Mesendoderm (in vitro differentiated cells): ENCODE results near the gene TAGLN.

Source experiments
- DNase-seq: peaks from one replicate; pipeline ENCODE4 v3.0.0; 2013
- H2AK5ac ChIP-seq: 2 replicates; pipeline ENCODE4 v1.6.1; 2013; ENCODE audit warnings: low read length, inconsistent platforms
- H2BK120ac ChIP-seq: 2 replicates; pipeline ENCODE4 v1.6.1; 2013; ENCODE audit warnings: low read depth, mild to moderate bottlenecking, low read length, moderate library complexity, mixed read lengths
- H2BK15ac ChIP-seq: replicated peaks from 2 replicates; pipeline ENCODE4 v1.6.1; 2013; ENCODE audit warnings: low read depth, mild to moderate bottlenecking, moderate library complexity
- H2BK5ac ChIP-seq: 2 replicates; pipeline ENCODE4 v1.6.1; 2013; ENCODE audit warnings: low read length, inconsistent platforms
- H3K18ac ChIP-seq: 2 replicates; pipeline ENCODE4 v1.6.1; 2013; ENCODE audit warnings: mild to moderate bottlenecking, low read length, mixed read lengths
- H3K23ac ChIP-seq: one replicate; pipeline ENCODE4 v1.6.1; 2013; ENCODE audit warnings: low read length
- H3K27ac ChIP-seq: 2 replicates; pipeline ENCODE4 v1.5.1; 2013; ENCODE audit warnings: low read depth, mild to moderate bottlenecking, inconsistent platforms, low read length, moderate library complexity
- H3K27me3 ChIP-seq: 2 replicates; pipeline ENCODE4 v1.6.1; 2013; ENCODE audit warnings: low read length, control low read depth, mild to moderate bottlenecking, inconsistent platforms; ENCODE audit not compliant: insufficient read depth, poor library complexity
- H3K36me3 ChIP-seq: 2 replicates; pipeline ENCODE4 v1.6.1; 2013; ENCODE audit warnings: low read length, inconsistent platforms; ENCODE audit not compliant: control insufficient read depth, insufficient read depth
- H3K4ac ChIP-seq: one replicate; pipeline ENCODE4 v1.6.1; 2013; ENCODE audit warnings: low read depth, mild to moderate bottlenecking, low read length, moderate library complexity
- H3K4me1 ChIP-seq: 2 replicates; pipeline ENCODE4 v1.6.1; 2013; ENCODE audit warnings: low read depth, low read length, inconsistent platforms; ENCODE audit not compliant: control insufficient read depth
- H3K4me2 ChIP-seq: 2 replicates; pipeline ENCODE4 v1.6.1; 2013; ENCODE audit warnings: low read length
- H3K4me3 ChIP-seq: 2 replicates; pipeline ENCODE4 v1.5.1; 2013; ENCODE audit warnings: mild to moderate bottlenecking, low read length
- H3K56ac ChIP-seq: one replicate; pipeline ENCODE4 v1.6.1; 2013; ENCODE audit warnings: low read length
- H3K79me1 ChIP-seq: 2 replicates; pipeline ENCODE4 v1.6.1; 2013; ENCODE audit warnings: low read length, inconsistent platforms
- H3K79me2 ChIP-seq: 2 replicates; pipeline ENCODE4 v1.6.1; 2013; ENCODE audit warnings: mild to moderate bottlenecking, low read length; ENCODE audit not compliant: control insufficient read depth, insufficient read depth
- H3K9ac ChIP-seq: 2 replicates; pipeline ENCODE4 v1.6.1; 2013; ENCODE audit warnings: low read length, inconsistent platforms
- H4K5ac ChIP-seq: one replicate; pipeline ENCODE4 v1.6.1; 2013; ENCODE audit warnings: low read length
- H4K8ac ChIP-seq: one replicate; pipeline ENCODE4 v1.6.1; 2013; ENCODE audit warnings: low read depth, mild to moderate bottlenecking, control low read depth, low read length, moderate library complexity
- WGBS: extraction: QIAGEN DNeasy Blood & Tissue Kit; methylation state at CpG from one replicate; pipeline ENCODE4 v1.1.7; 2013; ENCODE audit warnings: low lambda C conversion rate, missing lambda C conversion rate; ENCODE audit not compliant: insufficient coverage; ENCODE audit errors: extremely low coverage; 5-methylcytosine and 5-hydroxymethylcytosine counted together

TAGLN gene

DNA sequence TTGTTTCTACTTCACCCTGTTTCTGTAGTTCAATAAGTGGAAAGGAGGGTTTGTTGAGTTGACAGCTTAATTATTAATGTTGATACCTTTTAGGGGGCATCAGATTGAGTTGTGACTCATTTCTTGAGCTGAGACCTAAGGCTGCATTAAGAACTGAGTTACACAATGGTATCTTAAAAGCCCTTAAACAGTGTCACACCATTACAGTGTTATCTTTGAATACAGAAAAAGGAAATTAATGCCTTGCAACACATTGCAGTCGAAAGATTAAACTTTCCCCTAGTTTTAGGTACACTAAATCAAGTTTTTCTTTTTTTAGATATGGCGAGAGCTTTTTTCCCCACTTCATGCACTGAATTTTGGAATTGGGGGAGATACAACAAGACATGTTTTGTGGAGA is 38.3 kb upstream of the TAGLN start:
- H3K4ac ChIP-seq = no peak overlapping the region
- no peak overlapping the region for H4K8ac ChIP-seq
- no peak overlapping the region for H3K4me3 ChIP-seq
- no peak overlapping the region for H3K18ac ChIP-seq
- H2BK5ac ChIP-seq = no peak overlapping the region
- H4K5ac ChIP-seq = no peak overlapping the region
- peaks cover 27% of the 10 kb centered on the region for H3K79me2 ChIP-seq
- no peak overlapping the region for H3K27ac ChIP-seq
- H3K4me2 ChIP-seq = no peak overlapping the region
- H3K9ac ChIP-seq = no peak overlapping the region
- no peak overlapping the region for H2AK5ac ChIP-seq
- H3K4me1 ChIP-seq = no peaks in the 10 kb centered on the region
- H3K23ac ChIP-seq = no peak overlapping the region
- peaks cover 4% of the 10 kb centered on the region for H3K79me1 ChIP-seq
- H2BK15ac ChIP-seq = no peak overlapping the region
- H2BK120ac ChIP-seq = no peak overlapping the region
- no CpG with 5 or more reads among the region's 2 CpGs for WGBS
- peaks cover 8% of the 10 kb centered on the region for H3K36me3 ChIP-seq
- no peak for DNase-seq
- H3K56ac ChIP-seq = no peak overlapping the region
- H3K27me3 ChIP-seq = no peaks in the 10 kb centered on the region

DNA sequence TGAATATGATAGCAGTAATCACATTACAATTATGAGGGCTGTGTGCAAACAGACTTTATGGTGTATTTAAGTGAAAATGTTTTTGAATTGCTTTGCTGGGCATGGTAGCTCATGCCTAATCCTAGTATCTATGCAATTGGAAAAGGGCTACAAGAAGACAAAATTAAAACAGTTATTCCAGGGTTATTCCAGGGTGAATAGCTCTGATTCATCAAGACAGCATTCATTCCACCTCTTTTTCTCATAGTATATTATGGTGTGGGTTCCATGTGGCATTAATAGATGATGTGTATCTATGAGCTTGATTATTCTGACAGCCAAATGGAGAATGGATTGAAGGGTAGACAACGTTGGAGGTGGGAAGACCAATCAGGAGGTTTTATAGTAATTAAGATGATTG is 32.7 kb upstream of the TAGLN start:
- no peak overlapping the region for H2AK5ac ChIP-seq
- peaks cover 14% of the 10 kb centered on the region for H3K36me3 ChIP-seq
- no peak overlapping the region for H4K5ac ChIP-seq
- H3K23ac ChIP-seq = no peak overlapping the region
- H3K9ac ChIP-seq = no peak overlapping the region
- H3K4ac ChIP-seq = no peak overlapping the region
- peaks cover 2% of the 10 kb centered on the region for H3K79me2 ChIP-seq
- no peak overlapping the region for H2BK120ac ChIP-seq
- H2BK5ac ChIP-seq = no peak overlapping the region
- no peak overlapping the region for H2BK15ac ChIP-seq
- peaks cover 1% of the 10 kb centered on the region for H3K79me1 ChIP-seq
- H4K8ac ChIP-seq = no peak overlapping the region
- no CpG with 5 or more reads among the region's 1 CpG for WGBS
- no peak overlapping the region for H3K27ac ChIP-seq
- H3K4me1 ChIP-seq = no peaks in the 10 kb centered on the region
- H3K4me2 ChIP-seq = no peak overlapping the region
- no peaks in the 10 kb centered on the region for H3K27me3 ChIP-seq
- DNase-seq = no peak
- H3K56ac ChIP-seq = no peak overlapping the region
- H3K18ac ChIP-seq = no peak overlapping the region
- H3K4me3 ChIP-seq = no peak overlapping the region

DNA sequence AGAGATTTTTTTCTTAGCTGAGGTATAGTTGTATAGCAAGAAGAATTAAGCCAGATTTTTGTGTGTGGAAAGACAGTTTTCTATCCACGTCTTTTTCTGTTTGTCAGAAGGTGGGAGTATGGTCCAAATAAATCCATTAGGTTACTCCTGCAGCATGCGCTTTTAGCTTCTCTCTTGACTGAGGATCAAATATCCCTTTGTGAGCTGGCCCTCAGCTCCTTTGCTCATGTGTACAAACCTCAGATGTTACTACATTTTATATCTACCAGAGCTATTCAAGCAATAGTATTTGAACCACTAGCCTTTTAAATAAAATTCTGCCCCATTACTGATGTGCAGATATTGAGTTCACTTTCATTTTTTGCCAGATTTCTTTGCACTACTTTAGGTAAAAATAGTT is 29.4 kb upstream of the TAGLN start:
- H2BK15ac ChIP-seq = no peak overlapping the region
- WGBS = no CpG with 5 or more reads among the region's 2 CpGs
- H3K27ac ChIP-seq = no peak overlapping the region
- H2BK5ac ChIP-seq = no peak overlapping the region
- peaks cover 1% of the 10 kb centered on the region for H3K79me1 ChIP-seq
- H4K5ac ChIP-seq = no peak overlapping the region
- no peak overlapping the region for H2AK5ac ChIP-seq
- DNase-seq = no peak
- peaks cover 18% of the 10 kb centered on the region for H3K36me3 ChIP-seq
- peaks cover 4% of the 10 kb centered on the region for H3K4me1 ChIP-seq
- H3K4me2 ChIP-seq = no peak overlapping the region
- no peak overlapping the region for H3K4ac ChIP-seq
- peaks cover 2% of the 10 kb centered on the region for H3K79me2 ChIP-seq
- H3K4me3 ChIP-seq = no peak overlapping the region
- H3K27me3 ChIP-seq = no peaks in the 10 kb centered on the region
- no peak overlapping the region for H2BK120ac ChIP-seq
- H4K8ac ChIP-seq = no peak overlapping the region
- H3K18ac ChIP-seq = no peak overlapping the region
- no peak overlapping the region for H3K56ac ChIP-seq
- H3K9ac ChIP-seq = no peak overlapping the region
- H3K23ac ChIP-seq = no peak overlapping the region

DNA sequence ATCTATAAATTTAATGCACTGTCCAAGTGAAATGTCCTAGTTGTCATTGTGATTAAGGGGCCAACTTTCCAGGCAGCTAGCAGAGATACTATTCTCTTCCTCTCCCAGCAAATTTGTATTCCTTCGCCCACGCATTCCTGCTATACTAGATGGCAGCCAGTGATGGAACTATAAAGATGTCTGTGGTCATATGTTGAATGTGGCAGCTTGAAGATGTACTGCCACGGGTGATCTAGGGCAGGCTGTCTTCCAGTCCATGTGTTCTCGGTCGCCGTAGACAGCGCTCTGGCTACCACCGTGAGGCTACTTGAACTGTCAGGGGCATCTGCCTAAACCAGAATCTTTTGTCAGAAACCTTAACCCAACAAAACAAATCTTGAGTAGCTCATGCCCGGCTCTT is 29.0 kb upstream of the TAGLN start:
- Histone ChIP-seq H4K8ac (no peak overlapping the region), H2BK15ac (no peak overlapping the region), H2AK5ac (no peak overlapping the region), H3K4me1 (peaks cover 4% of the 10 kb centered on the region), H3K79me1 (peaks cover 1% of the 10 kb centered on the region), H2BK120ac (no peak overlapping the region), H4K5ac (no peak overlapping the region), H3K23ac (no peak overlapping the region), H3K4me2 (no peak overlapping the region), H3K4ac (no peak overlapping the region), H3K79me2 (peaks cover 2% of the 10 kb centered on the region), H3K4me3 (no peak overlapping the region), H3K9ac (no peak overlapping the region), H3K27ac (no peak overlapping the region), H3K27me3 (no peaks in the 10 kb centered on the region), H3K18ac (no peak overlapping the region), H3K36me3 (peaks cover 18% of the 10 kb centered on the region), H2BK5ac (no peak overlapping the region), H3K56ac (no peak overlapping the region)
- no CpG with 5 or more reads among the region's 9 CpGs for WGBS
- no peak for DNase-seq

DNA sequence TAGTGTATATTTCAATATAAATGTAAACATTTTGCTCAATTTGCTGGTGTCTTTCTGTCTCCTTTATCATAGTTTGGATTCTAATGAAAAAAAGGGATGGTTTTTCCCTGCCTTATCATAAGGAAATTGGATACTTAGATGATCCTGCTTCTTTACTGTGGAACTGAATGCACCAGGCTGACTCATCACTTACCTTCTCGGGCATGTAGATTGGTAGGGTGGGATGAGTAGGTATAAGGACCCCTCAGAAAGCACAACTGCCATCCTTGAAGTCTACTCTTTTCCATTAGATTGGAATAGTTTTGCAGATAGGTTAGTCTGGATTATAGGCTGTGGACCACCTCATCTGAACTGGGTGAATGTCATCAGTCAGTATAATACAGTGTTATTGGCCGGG is 28.2 kb upstream of the TAGLN start:
- no peak overlapping the region for H3K27ac ChIP-seq
- H3K4me2 ChIP-seq = no peak overlapping the region
- H3K79me2 ChIP-seq = peaks cover 2% of the 10 kb centered on the region
- H2BK15ac ChIP-seq = no peak overlapping the region
- no peak overlapping the region for H2BK5ac ChIP-seq
- no peak overlapping the region for H2AK5ac ChIP-seq
- WGBS = no CpG with 5 or more reads among the region's 2 CpGs
- no peak overlapping the region for H3K18ac ChIP-seq
- no peaks in the 10 kb centered on the region for H3K27me3 ChIP-seq
- H4K5ac ChIP-seq = no peak overlapping the region
- no peak overlapping the region for H3K4ac ChIP-seq
- no peak overlapping the region for H3K9ac ChIP-seq
- no peak overlapping the region for H2BK120ac ChIP-seq
- H3K79me1 ChIP-seq = peaks cover 1% of the 10 kb centered on the region
- H3K4me3 ChIP-seq = no peak overlapping the region
- H3K4me1 ChIP-seq = peaks cover 4% of the 10 kb centered on the region
- H4K8ac ChIP-seq = no peak overlapping the region
- H3K36me3 ChIP-seq = peaks cover 18% of the 10 kb centered on the region
- H3K56ac ChIP-seq = no peak overlapping the region
- no peak for DNase-seq
- H3K23ac ChIP-seq = no peak overlapping the region

DNA sequence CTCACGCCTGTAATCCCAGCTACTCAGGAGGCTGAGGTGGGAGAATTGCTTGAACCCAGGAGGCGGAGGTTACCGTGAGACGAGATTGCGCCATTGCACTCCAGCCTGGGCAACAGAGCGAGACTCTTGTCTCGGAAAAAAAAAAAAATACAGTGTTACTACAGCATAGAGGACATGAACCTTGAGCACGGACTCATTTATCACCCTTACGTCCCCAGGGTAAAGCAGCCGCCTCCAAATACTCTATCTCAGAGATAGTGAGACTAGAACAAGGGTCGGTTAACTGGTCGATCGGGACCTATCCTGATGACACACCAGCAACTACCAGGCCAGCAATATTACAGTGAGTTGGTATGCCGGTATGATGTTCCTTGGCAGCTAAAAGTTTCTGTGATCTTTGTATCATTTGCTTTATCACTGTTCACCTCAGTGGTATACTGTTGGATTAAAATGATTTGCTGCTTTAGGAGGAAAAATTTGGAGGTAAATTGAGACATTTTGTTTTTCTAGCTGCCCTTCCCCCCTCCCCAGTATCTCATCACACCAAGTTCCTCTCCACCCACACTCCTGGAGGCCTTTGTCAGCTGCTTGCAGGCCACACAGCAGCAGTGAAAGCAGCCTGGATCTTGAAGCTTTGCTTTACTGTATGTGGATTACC is 27.6 kb upstream of the TAGLN start:
- no peak overlapping the region for H3K4me3 ChIP-seq
- H3K18ac ChIP-seq = no peak overlapping the region
- H3K79me1 ChIP-seq = peaks cover 1% of the 10 kb centered on the region
- no peak overlapping the region for H3K27ac ChIP-seq
- no peak overlapping the region for H2BK120ac ChIP-seq
- H4K5ac ChIP-seq = no peak overlapping the region
- H3K56ac ChIP-seq = peak overlapping the region; percentile 7
- H2BK15ac ChIP-seq = no peak overlapping the region
- WGBS = no CpG with 5 or more reads among the region's 14 CpGs
- H2BK5ac ChIP-seq = no peak overlapping the region
- peaks cover 2% of the 10 kb centered on the region for H3K79me2 ChIP-seq
- peaks cover 4% of the 10 kb centered on the region for H3K4me1 ChIP-seq
- no peak overlapping the region for H3K4me2 ChIP-seq
- no peak overlapping the region for H4K8ac ChIP-seq
- peak overlapping the region; percentile 36 for H3K9ac ChIP-seq
- H3K27me3 ChIP-seq = no peaks in the 10 kb centered on the region
- peaks cover 17% of the 10 kb centered on the region for H3K36me3 ChIP-seq
- H3K23ac ChIP-seq = no peak overlapping the region
- peak; percentile 45 for DNase-seq
- no peak overlapping the region for H3K4ac ChIP-seq
- H2AK5ac ChIP-seq = no peak overlapping the region
